ENCODE data around the gene CC2D2A.
A peak's percentile ranks its signal among the peaks of the same experiment; 100 is the strongest.

CC2D2A gene

GRCh38 chr4:15469402-15470127, at the start of gene CC2D2A:
Gene CC2D2A, plus strand, starts transcription at chr4:15469882. Its CDS starts 6,051 bp downstream, at chr4:15475933.
- DNase-seq = no peak

- no peak for DNase-seq
These were observed 49.0 kb upstream of the CC2D2A start for GRCh38 chr4:15420642-15421041.

GRCh38 chr4:15423285-15423711, 46.4 kb upstream of the CC2D2A start:
- no peak for DNase-seq

GRCh38 chr4:15425520-15425919, 44.2 kb upstream of the CC2D2A start:
- no peak for DNase-seq

- DNase-seq = no peak
These were observed 42.5 kb upstream of the CC2D2A start for GRCh38 chr4:15427161-15427560.

- DNase-seq = no peak
These were observed 42.0 kb upstream of the CC2D2A start, which contains the start of gene C1QTNF7 for GRCh38 chr4:15427701-15428100. Gene C1QTNF7, plus strand, starts transcription at chr4:15428033. Its CDS starts 7,711 bp downstream, at chr4:15435744.

- no peak for DNase-seq
These were observed 41.1 kb upstream of the CC2D2A start for GRCh38 chr4:15428611-15429010.

- no peak for DNase-seq
These were observed 35.6 kb upstream of the CC2D2A start for GRCh38 chr4:15434091-15434490.

GRCh38 chr4:15434676-15435075, 35.0 kb upstream of the CC2D2A start:
- no peak for DNase-seq

GRCh38 chr4:15436513-15436912, 33.2 kb upstream of the CC2D2A start:
- DNase-seq = no peak

GRCh38 chr4:15438939-15439524, 30.6 kb upstream of the CC2D2A start:
- no peak for DNase-seq

GRCh38 chr4:15443371-15444160, 26.1 kb upstream of the CC2D2A start:
- DNase-seq = no peak

GRCh38 chr4:15444276-15444675, 25.4 kb upstream of the CC2D2A start:
- DNase-seq = no peak

- DNase-seq = no peak
These were observed 24.7 kb upstream of the CC2D2A start for GRCh38 chr4:15444879-15445547.

GRCh38 chr4:15451181-15451865, 18.4 kb upstream of the CC2D2A start:
- DNase-seq = no peak

- DNase-seq = no peak
These were observed 17.6 kb upstream of the CC2D2A start for GRCh38 chr4:15451866-15452765.

- no peak for DNase-seq
These were observed 14.4 kb upstream of the CC2D2A start for GRCh38 chr4:15455290-15455689.

GRCh38 chr4:15457406-15458201, 12.1 kb upstream of the CC2D2A start:
- peak; percentile 5 for DNase-seq

- DNase-seq = no peak
These were observed 11.1 kb upstream of the CC2D2A start for GRCh38 chr4:15458616-15459015.

GRCh38 chr4:15459706-15460105, 10.0 kb upstream of the CC2D2A start:
- DNase-seq = no peak

- DNase-seq = no peak
These were observed 3.1 kb upstream of the CC2D2A start for GRCh38 chr4:15466596-15466995.
